Hematopoietic multipotent progenitor cell treated with erythropoietin and hydrocortisone succinate and interleukin-3 and kit ligand, for 15 days (in vitro differentiated cells): ENCODE data around the gene PDE8B.

Source experiments
- DNase-seq: peaks from one replicate; pipeline ENCODE4 v3.0.0-alpha.2; 2015; ENCODE audit warnings: low spot score

PDE8B gene

DNA sequence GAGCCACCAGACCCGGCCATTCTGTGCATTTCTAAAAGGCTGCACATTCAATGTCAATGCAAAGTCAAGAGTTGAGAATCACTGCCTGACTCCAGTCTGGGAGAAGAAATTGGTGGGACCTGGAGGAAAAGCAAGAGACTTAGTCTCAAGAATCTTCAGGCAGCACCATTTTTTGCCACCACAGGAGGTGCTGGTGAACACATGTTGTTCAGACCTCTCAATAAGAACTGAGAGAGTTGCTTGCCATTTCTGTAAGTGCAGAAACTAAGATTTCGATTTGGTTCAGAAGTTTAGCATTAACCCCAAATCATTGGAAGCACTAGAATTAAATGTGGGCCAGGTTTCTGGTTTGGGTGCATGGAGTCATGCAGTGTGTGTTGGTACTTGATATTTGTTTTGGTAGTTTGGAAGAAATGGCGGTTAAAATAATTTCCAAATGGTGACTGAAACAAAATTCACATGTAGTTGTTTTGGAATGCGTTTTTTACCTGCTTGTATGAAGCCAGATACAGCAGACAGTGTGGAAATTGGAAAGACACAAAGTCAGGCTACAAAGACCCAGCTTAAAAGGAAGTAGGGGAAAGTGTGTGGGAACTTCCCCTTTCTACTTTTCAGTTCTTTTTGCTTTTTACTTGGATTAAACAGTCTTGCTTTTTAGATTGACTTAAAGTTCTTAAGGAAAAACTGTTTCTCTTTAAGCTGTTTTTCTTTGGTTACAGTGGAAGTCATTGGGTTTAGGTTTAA is 20.4 kb downstream of the PDE8B start:
- DNase-seq = no peak

DNA sequence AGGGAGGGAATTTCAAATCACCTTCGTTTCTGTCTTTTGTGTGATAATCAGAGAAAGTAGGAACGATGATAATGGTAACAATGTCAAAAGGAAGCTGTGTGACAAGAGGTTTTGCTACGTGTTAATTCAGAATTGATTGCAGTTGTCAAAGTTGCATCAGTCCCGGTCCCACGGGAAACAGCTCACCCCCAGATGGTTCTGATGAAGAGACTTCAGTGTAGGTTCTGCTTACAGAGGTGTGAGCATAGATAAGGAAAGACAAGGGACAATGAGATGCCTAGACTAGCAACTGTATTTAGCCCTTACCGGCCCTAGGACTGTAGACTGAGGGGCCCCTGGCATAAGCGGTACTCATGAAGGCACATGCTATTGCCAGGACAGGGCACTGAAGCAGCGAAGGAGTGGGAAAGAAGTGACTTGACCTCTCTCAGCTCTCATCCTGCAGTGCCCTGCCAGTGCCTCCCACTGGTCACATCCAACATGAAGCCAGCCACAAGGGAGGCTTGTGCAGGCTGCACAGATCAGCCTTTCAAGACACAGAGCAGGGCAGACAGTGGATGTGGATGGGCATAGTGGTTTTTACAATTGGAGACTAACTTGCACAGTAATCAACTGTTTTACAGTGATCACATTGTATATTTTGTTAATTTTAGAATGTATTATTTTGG is 21.1 kb downstream of the PDE8B start:
- no peak for DNase-seq

DNA sequence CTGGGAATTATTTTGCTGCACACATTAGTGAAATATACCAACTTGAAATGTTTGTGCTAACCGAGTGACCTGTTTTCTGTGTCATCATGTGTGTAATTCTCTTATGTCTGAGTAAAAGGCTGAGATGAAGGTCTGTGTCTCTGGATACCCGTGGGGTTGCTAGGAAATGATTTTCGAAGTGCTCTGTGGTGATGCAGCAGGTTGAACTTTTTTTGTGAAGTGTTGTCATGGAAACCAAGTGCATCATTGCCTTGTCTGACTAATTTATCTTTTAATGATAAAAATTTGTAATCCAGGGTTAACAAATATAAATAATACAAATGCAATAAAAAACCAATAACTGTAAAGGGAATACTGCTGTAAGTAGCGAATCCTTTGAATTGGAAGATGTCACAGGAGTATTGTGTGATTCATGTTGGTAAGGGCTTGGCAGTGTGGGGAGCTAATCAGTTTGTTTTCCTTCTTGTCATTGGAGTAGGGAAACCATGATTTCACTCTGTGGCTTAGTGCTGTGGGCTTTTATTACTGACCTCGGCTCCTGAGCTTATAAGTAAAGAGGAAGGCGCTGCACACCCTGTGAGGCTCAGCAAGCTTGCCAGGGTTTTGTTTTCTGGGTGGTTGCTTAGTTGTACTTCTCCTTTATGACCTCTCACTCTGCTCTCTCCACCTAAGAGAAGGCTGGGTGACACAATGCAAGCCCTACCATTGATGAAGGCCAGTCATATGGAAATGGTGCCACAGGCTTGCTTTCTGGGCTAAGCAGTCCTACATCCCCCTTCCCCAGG is 22.3 kb downstream of the PDE8B start:
- no peak for DNase-seq

- no peak for DNase-seq
These were observed 25.6 kb downstream of the PDE8B start for GRCh38 chr5:77235846-77236721.

DNA sequence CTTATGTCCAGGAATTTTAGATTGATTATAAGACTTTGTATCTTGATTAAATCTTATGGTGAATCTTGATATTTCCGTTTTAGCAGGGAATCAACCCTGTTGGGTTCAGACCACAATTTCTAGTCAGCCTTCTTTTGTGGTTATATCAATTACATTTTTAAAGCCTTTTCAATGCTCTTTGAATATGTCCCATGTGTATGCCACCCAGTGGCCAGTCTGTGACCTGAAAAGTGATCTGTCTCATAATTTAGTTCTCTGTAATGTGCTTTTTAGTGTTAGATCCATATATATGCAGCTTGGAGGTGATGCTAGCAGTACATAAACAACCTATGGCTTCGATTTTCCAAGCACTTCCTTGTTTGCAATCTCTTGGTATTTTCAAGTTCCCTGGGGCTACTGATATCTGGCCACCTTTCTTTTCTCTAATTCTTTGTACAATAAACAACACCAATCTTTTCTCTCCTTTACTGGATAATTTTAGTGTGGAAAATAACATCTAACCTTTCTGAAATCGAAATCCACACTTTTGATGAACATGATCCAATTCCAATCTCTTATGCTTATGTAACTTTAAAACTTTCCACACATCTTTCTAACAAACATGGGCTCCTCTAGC is 28.8 kb downstream of the PDE8B start:
- DNase-seq = no peak

GRCh38 chr5:77241444-77241843 is 31.0 kb downstream of the PDE8B start:
- no peak for DNase-seq

DNA sequence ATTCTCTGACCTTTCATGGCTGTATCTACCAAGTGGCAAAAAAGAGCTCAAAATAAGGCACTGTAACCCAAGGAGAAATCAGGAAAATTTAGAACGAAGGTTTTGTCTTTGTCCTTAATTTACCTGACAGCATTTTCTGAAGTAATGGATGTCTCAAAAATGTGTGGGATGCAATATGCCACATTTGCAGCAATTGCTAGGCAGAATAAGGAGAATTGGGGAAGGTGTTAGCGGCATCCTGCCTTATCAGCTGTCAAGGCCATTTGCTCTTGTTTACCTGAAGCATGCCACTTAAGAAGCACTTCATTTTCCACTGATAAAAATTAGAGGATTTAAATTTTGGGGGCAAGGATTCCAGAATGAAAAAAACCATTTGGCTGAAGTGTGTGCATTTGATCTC is 39.0 kb downstream of the PDE8B start:
- no peak for DNase-seq

DNA sequence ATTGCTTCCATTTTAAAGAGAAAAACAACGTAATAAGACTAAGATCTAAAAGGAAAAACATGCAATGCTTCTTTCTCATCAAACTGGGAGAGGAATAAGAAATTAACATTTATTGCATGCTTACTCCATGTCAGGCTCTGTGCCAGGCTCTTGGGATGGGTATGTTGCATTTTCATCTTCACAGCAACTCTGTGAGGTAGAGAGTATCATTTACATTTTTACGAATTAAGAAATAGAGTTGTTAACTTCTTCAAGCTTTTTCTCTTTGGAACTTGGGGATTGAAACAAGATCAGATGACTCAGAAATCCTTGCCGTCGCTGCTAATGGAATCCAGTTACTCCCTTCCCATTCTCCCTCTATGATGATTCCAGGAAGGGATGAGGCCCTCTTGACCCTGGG is 39.5 kb downstream of the PDE8B start:
- no peak for DNase-seq

DNA sequence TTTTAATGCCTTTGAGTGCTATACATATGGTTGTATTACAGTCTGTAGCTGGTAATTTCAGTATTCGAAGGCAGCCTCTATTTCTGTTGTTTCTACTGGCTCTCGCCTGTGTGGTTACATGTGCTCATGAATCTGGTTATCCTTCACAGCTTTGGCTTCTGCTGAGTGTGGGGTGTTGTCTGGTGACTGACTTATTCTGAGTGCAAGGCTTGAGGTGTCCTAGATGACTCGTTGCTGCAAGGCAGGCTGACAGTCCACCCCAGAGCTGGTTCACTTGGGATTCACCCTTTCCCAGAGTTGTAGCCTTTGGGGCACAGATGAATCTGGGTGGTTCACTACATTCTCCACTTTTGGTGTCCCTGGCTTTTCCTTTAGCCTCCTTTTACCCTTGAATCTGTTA is 41.4 kb downstream of the PDE8B start:
- DNase-seq = no peak

DNA sequence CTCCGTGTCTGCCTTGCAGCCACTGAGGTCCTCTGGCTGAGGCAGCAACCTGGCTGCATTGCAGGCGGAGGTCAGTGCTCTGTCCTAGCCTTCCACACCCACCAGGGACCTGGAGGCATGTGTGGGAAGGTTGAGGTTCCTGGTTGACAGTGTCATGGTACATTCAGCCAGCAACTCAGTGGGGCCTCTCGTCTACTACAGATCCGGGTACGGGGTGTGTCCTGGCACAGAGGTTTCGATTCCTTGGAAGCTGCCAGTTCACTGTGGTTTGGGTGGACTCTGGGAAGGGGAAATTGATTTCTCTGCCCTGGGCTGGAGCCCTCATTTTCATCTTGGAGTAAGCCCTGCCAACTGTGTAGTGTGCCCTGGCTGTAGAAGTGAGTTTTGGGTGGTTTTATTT is 45.1 kb downstream of the PDE8B start:
- DNase-seq = no peak

- no peak for DNase-seq
These were observed 45.9 kb downstream of the PDE8B start for GRCh38 chr5:77256406-77256805.

GRCh38 chr5:77258652-77259051 is 48.2 kb downstream of the PDE8B start:
- no peak for DNase-seq

GRCh38 chr5:77259476-77259875 is 49.0 kb downstream of the PDE8B start:
- no peak for DNase-seq

- no peak for DNase-seq
These were observed 52.2 kb downstream of the PDE8B start for GRCh38 chr5:77262697-77263096.

DNA sequence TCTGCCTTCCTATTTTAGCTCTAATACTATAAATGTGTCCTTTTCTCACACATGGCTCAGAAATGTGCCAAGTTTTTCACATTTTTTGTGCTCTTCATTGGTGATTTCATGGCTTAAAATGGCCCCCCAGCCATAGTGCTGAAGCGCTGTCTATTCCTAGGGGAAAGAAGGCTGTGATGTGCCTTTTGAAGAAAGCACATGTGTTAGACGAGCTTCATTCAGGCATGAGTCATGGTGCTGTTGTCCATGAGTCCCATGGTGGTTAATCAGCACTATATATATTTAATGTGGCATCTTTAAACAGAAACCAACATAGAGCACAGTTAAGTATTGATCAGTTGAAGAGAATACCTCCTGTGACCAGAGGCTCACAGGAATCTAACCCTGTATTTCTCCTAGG is 55.8 kb downstream of the PDE8B start:
- DNase-seq = no peak

DNA sequence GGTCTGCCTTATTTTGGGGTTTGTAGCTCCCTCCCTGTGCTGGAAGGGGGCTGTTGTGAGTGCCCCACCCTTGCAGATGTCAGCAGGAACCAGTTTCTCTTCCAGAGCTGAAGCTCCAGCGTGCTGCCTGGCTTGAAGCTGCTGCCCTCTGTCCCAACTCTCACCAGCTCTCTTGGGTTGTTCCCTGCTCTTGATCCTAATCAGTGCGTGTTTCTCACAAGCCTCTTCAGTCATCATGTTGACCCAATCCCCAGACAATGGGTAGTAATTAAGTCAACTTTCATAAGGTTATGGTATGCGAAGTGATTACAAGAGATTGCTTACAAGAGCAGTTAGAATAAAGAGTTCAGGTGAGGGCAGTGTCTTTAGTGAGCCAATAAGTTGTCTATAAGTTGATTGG is 57.0 kb downstream of the PDE8B start:
- no peak for DNase-seq

DNA sequence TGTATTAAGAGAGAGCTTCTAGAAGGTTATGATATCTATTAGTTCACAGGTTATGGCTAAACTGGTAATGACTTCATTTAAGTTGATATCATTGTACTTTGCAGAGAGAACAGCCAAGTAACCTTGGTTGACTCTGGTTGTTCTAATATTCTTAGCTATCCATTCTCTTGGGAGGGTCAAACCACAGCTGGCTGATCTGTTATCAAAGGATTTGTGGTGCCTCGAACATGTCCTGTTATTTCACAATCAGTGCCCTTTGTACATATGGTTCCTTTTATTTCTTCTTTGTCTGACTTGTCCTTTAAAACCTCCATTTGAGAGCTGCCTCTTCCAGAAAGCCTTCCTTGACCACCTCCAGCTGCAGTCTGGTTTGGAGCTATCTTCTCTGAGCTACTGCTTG is 61.7 kb downstream of the PDE8B start:
- DNase-seq = no peak

DNA sequence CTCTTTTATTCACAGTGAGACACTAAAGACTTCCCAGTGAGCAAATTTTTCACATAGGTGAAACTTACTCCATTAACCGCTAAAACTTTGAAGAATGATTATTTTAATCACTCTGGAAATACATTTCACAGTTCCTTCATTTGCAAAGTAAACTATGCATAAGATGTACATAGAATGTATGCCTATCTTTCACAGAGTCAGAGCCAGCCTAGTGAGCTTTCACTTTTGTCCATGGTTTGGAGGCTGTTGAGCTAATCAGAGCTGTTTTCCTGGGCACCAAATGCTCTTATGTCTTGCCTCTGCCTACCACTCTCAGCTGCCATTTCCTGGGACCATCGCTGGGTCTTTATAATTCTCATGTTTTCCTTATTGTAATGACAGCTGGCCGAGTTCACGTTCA is 67.3 kb downstream of the PDE8B start:
- DNase-seq = no peak

DNA sequence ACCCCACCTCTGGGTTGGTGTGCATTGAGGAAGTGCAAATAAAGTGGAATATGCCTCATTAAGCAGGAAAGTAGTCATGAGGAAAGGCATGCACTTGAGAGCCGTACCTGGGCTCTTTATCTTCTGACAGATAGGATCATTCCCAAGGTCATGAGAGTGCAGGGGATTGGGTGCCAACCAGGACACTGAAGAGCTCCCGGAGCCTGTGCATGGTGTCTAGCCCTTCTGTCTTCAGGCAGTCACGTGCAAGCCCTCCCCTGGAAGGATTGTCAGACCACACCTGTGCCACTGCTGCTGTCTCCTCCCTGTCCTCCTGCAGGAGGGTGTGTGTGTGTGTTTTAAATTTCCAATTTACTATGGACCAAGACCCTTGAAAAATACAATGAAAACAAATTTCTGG is 69.6 kb downstream of the PDE8B start:
- DNase-seq = no peak

DNA sequence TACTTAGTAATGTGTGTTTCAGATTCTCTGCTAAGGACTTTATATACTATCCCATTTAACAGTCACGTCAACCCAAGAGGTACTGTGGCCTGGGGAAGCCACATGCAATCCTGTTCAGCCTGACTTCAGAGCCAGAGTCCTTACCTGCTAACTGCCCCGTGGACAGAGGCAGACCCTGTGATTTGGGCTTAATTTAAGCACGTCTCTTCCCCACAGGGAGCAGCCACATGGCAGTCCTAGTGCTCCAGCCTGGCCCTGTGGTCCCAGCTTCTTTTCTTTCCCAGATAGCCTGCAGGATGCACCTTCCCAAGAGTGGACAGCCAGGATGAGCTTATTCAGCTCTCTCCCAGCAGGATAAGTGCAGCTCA is 71.5 kb downstream of the PDE8B start:
- DNase-seq = no peak

DNA sequence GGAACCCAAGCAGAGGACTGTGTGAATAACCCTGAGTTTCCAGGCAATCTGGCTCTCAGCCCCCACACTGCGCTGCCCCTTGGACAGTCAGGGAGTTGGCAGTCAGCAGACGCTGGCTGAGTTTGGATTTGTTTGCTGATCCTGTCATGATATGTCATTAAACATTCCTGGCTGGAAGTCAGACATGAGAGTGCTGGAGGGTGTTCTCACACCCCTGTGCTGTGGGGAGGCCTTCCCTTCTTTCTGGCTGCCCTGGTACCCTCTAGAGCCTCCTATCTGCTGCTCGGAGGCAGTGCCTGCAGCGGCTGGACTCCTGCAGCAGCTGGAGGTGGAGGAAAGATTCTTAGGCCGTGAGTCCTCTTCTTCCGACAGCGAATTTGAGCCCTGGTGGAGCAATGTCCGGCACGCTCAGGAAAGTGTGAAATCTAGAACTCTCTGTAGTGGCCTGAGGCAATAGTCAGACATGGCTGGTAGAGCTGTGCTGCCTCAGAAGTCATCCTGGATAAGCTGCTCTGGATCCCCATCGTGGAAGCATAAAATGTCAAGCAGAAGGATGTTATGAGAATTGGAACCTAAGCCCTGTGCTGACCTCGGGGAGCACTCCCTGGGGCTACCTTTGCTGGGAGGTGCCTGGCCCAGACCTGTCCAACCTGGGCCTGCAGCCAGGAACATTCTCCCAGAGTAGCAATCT is 72.0 kb downstream of the PDE8B start:
- no peak for DNase-seq
